Measurements from ENCODE around the gene RBX1.

DNA sequence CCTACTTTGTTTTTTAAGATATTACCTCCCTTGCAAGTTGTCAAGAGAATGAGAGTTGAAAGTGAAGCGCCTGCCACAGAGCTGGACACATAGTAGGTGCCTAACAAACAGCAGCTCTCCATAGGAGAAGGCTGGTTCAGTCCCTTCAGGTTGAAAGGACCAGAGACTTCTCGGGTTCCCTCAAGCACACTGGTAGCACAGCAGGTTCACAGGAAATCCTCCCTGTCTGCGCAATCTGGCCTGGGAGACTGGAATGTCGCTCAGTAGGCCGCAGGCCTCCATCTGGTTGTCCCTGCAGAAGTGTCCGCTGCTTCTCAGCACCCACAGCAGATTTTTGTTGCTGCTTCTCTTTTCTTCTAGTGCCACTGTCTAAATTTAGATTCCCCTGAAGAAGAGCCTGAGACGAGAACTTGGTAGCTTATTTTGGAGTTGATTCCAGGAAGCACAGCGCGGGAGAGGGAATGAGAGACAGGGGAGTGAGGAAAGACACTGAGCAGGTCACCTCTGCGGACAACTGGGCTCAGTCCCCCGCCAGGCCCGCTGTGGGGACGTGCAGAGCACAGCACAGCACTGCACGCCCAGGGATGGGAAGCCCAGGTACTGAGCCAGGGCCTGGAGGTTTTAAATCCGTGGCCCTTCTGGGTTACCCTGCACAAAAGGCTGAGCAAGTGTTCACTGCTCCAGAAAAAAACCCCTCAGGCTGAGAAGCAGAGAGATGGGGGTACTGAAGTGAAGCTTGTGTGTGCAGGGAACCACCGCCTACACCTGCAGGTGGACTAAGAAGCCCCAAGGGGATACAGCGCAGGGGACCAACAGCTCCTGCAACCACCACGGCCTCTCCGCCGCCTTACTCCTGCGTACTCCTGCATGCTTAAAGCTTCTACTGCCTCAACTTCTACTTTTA lies 31.6 kb downstream of the RBX1 start:
- TF ChIP-seq, protein P1, sequence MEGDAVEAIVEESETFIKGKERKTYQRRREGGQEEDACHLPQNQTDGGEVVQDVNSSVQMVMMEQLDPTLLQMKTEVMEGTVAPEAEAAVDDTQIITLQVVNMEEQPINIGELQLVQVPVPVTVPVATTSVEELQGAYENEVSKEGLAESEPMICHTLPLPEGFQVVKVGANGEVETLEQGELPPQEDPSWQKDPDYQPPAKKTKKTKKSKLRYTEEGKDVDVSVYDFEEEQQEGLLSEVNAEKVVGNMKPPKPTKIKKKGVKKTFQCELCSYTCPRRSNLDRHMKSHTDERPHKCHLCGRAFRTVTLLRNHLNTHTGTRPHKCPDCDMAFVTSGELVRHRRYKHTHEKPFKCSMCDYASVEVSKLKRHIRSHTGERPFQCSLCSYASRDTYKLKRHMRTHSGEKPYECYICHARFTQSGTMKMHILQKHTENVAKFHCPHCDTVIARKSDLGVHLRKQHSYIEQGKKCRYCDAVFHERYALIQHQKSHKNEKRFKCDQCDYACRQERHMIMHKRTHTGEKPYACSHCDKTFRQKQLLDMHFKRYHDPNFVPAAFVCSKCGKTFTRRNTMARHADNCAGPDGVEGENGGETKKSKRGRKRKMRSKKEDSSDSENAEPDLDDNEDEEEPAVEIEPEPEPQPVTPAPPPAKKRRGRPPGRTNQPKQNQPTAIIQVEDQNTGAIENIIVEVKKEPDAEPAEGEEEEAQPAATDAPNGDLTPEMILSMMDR (IDR thresholded peaks at IDR 0.05; ENCODE audit: borderline replicate concordance, extremely low read depth, low read length, poor library complexity, severe bottlenecking), result no peak
- no peak for TF ChIP-seq EZH2 (IDR thresholded peaks at IDR 0.05; ENCODE audit: borderline replicate concordance, low read depth, low read length, severe bottlenecking)

Measured in DND-41 (cell line).